ENCODE measurements around the gene THUMPD3.

- TF ChIP-seq POLR2A (IDR thresholded peaks at IDR 0.05) = no peak
- TF ChIP-seq, protein P1, sequence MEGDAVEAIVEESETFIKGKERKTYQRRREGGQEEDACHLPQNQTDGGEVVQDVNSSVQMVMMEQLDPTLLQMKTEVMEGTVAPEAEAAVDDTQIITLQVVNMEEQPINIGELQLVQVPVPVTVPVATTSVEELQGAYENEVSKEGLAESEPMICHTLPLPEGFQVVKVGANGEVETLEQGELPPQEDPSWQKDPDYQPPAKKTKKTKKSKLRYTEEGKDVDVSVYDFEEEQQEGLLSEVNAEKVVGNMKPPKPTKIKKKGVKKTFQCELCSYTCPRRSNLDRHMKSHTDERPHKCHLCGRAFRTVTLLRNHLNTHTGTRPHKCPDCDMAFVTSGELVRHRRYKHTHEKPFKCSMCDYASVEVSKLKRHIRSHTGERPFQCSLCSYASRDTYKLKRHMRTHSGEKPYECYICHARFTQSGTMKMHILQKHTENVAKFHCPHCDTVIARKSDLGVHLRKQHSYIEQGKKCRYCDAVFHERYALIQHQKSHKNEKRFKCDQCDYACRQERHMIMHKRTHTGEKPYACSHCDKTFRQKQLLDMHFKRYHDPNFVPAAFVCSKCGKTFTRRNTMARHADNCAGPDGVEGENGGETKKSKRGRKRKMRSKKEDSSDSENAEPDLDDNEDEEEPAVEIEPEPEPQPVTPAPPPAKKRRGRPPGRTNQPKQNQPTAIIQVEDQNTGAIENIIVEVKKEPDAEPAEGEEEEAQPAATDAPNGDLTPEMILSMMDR (IDR thresholded peaks at IDR 0.05 in 4 of 5, conservative IDR thresholded peaks at IDR 0.05 in 1 of 5) = no peak
These were observed 20.2 kb upstream of the THUMPD3 start for GRCh38 chr3:9342696-9343095.
